PC-9 (cell line): ENCODE measurements around the gene TUBG1.

Experiments
- CTCF ChIP-seq: fragments of 200-600 bp; sonication (generic); conservative IDR thresholded peaks from 2 replicates; pipeline ENCODE4 v1.6.1; 2017; ENCODE audit warnings: mixed run types, antibody characterized with exemption, mild to moderate bottlenecking, moderate library complexity
- EZH2 ChIP-seq: fragments of 200-600 bp; sonication (generic); IDR thresholded peaks from 2 replicates; pipeline ENCODE4 v1.8.0; 2017; ENCODE audit warnings: antibody characterized with exemption, low read depth

GRCh38 chr17:42657824-42658588 lies 48.5 kb downstream of the TUBG1 start:
- no peak for TF ChIP-seq CTCF
- no peak for TF ChIP-seq EZH2
